BLaER1 (cell line): ENCODE results near the gene MAN2A2.

Experiments
- H3K27ac ChIP-seq: shearing (Covaris generic); formaldehyde crosslinking; 2 replicates; pipeline ENCODE4 v1.8.1; 2022
- H3K27me3 ChIP-seq: shearing (Covaris generic); formaldehyde crosslinking; 2 replicates; pipeline ENCODE4 v1.8.1; 2022
- H3K36me3 ChIP-seq: shearing (Covaris generic); formaldehyde crosslinking; 2 replicates; pipeline ENCODE4 v1.8.1; 2022
- H3K4me1 ChIP-seq: shearing (Covaris generic); formaldehyde crosslinking; 2 replicates; pipeline ENCODE4 v1.8.1; 2022
- H3K4me2 ChIP-seq: shearing (Covaris generic); formaldehyde crosslinking; 2 replicates; pipeline ENCODE4 v1.8.1; 2022
- H3K4me3 ChIP-seq: shearing (Covaris generic); formaldehyde crosslinking; 2 replicates; pipeline ENCODE4 v1.8.1; 2022
- H3K9ac ChIP-seq: shearing (Covaris generic); formaldehyde crosslinking; 2 replicates; pipeline ENCODE4 v1.8.1; 2022
- H3K9me3 ChIP-seq: shearing (Covaris generic); formaldehyde crosslinking; 2 replicates; pipeline ENCODE4 v1.8.1; 2022
- H4K20me1 ChIP-seq: shearing (Covaris generic); formaldehyde crosslinking; 2 replicates; pipeline ENCODE4 v1.8.1; 2022
- Cebpa-rat ChIP-seq: shearing (Covaris generic); IDR thresholded peaks from 2 replicates; pipeline ENCODE4 v1.8.1; 2022

Gene MAN2A2

DNA sequence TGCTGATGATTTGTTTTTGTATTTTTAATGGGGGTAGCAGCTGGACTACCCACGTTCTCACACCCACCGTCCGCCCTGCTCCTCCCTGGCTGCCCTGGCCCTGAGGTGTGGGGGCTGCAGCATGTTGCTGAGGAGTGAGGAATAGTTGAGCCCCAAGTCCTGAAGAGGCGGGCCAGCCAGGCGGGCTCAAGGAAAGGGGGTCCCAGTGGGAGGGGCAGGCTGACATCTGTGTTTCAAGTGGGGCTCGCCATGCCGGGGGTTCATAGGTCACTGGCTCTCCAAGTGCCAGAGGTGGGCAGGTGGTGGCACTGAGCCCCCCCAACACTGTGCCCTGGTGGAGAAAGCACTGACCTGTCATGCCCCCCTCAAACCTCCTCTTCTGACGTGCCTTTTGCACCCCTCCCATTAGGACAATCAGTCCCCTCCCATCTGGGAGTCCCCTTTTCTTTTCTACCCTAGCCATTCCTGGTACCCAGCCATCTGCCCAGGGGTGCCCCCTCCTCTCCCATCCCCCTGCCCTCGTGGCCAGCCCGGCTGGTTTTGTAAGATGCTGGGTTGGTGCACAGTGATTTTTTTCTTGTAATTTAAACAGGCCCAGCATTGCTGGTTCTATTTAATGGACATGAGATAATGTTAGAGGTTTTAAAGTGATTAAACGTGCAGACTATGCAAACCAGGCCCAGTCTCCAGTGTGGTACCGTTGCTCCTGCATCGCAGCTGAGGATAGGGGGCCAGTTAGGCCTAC, 20.1 kb upstream of the MAN2A2 start:
- peak overlapping the region; percentile 98 for H3K4me2 ChIP-seq
- no peak for TF ChIP-seq Cebpa-rat

DNA sequence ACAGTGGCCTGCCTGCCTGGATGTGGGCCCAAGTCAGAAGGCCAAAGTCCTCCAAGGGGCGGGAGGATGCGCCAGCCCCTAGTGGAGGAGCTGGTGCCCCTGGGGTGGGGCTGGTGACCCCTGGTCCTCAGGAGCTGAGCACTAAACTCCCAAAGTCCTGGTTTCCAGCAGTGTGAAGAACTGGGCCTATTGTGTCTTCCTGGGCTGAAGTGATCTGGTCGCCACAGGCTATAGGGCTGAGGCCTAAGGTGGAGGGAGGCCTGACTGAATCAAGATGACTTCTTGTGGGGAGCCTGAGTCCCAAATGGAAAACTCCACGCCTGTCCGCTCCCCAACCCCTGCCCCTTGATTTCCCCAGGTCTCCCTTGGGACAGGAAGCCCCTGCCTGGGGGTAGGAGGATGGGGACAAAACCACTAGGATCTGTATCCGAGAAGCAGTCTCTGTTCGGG, 19.6 kb upstream of the MAN2A2 start:
- peaks cover 55% of the 10 kb centered on the region for H3K4me1 ChIP-seq
- no peaks in the 10 kb centered on the region for H3K9me3 ChIP-seq
- H3K27ac ChIP-seq: peak overlapping the region; percentile 97
- H3K4me2 ChIP-seq: peak overlapping the region; percentile 98
- no peak for TF ChIP-seq Cebpa-rat
- peak overlapping the region; percentile 79 for H3K4me3 ChIP-seq
- H4K20me1 ChIP-seq: peaks cover 23% of the 10 kb centered on the region; the same call in 1 of the 2 replicates
- H3K9ac ChIP-seq: peak overlapping the region; percentile 95
- H3K27me3 ChIP-seq: no peaks in the 10 kb centered on the region
- H3K36me3 ChIP-seq: peaks cover 68% of the 10 kb centered on the region

More for the DNA sequence above, 20.1 kb upstream of the MAN2A2 start:
- no peaks in the 10 kb centered on the region for H3K27me3 ChIP-seq
- peak overlapping the region; percentile 79; the same call in 1 of the 2 replicates for H3K4me3 ChIP-seq
- H3K27ac ChIP-seq: peak overlapping the region; percentile 97
- H3K36me3 ChIP-seq: peaks cover 68% of the 10 kb centered on the region
- H3K4me1 ChIP-seq: peaks cover 55% of the 10 kb centered on the region
- no peaks in the 10 kb centered on the region for H3K9me3 ChIP-seq
- H3K9ac ChIP-seq: peak overlapping the region; percentile 95
- peaks cover 23% of the 10 kb centered on the region; the same call in 1 of the 2 replicates for H4K20me1 ChIP-seq

DNA sequence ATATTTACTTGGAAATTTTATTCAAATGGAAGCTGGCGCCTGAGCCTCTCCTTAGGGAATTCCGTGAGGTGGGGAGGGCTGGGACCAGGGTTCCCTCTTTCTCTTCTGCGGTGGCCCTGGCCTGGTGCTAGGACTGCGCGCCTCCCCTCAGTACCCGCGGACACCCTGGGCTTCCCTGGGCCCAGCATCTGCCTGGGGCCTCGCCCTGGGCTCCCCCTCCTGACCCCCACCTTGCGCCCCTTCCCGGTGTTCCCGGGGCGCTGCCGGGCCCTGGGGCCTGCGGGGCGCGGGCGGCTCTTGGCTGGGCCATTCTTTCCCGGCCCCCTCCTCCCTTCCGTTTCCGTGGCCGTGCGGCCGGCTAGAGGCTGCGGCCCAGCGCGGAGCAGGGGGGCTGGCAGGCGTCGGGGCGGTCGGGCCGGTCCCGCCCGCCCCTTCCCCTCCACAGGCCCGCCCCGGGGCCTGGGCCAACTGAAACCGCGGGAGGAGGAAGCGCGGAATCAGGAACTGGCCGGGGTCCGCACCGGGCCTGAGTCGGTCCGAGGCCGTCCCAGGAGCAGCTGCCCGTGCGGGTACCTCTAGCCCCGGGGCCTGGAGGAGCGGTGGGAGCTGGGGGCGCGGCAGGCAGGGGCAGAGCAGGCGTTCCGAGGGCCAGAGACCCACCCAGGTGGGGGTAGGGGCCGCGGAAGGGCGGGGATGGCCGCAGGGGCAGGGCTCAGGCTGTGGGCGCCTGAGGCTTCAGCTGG, 19.0 kb upstream of the MAN2A2 start, which contains the start of gene FES:
FES (plus strand) TSS at position 529 of the 743 bp plus-strand sequence. CDS start 542 bp downstream, outside the sequence.
- Histone ChIP-seq H3K9me3 (no peaks in the 10 kb centered on the region), H4K20me1 (peaks cover 23% of the 10 kb centered on the region; the same call in 1 of the 2 replicates), H3K9ac (peak within 1 kb of the TSS; percentile 95), H3K27ac (peak within 1 kb of the TSS; percentile 97), H3K27me3 (no peaks in the 10 kb centered on the region), H3K4me1 (peaks cover 55% of the 10 kb centered on the region), H3K36me3 (peaks cover 68% of the 10 kb centered on the region), H3K4me2 (peak within 1 kb of the TSS; percentile 98), H3K4me3 (peak within 1 kb of the TSS; percentile 79)
- TF ChIP-seq Cebpa-rat: no peak

DNA sequence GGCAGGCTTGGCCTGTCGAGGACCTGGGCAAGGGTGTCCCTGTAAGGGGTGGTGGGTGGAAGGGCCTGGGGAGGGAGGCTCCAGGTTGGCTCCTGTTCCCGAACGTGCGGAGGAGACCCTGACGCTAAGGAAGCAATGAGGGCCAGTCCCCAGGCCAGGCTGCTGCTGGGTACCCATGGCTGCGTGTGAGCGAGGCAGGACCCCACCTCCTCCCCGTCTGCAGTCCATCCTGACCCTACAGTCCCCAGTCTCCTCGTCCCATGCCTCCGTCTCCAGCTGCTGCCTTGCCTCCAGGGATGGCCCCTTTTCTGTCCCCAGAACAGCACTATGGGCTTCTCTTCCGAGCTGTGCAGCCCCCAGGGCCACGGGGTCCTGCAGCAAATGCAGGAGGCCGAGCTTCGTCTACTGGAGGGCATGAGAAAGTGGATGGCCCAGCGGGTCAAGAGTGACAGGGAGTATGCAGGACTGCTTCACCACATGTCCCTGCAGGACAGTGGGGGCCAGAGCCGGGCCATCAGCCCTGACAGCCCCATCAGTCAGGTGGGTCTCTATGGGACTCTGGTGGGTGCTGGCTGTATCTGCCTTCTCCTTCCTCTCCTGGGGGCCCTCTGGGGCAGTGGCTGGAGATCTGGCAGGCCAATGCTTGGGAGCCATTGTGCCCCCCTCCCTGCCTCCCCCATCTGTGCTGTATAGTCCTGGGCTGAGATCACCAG, 18.2 kb upstream of the MAN2A2 start:
- no peak for TF ChIP-seq Cebpa-rat
- H3K4me2 ChIP-seq: peak overlapping the region; percentile 98
- peak overlapping the region; percentile 97 for H3K27ac ChIP-seq
- peaks cover 67% of the 10 kb centered on the region for H3K36me3 ChIP-seq
- H3K4me3 ChIP-seq: peak overlapping the region; percentile 79
- peaks cover 23% of the 10 kb centered on the region; the same call in 1 of the 2 replicates for H4K20me1 ChIP-seq
- H3K9ac ChIP-seq: peak overlapping the region; percentile 95
- no peaks in the 10 kb centered on the region for H3K27me3 ChIP-seq
- peaks cover 50% of the 10 kb centered on the region for H3K4me1 ChIP-seq
- H3K9me3 ChIP-seq: no peaks in the 10 kb centered on the region

DNA sequence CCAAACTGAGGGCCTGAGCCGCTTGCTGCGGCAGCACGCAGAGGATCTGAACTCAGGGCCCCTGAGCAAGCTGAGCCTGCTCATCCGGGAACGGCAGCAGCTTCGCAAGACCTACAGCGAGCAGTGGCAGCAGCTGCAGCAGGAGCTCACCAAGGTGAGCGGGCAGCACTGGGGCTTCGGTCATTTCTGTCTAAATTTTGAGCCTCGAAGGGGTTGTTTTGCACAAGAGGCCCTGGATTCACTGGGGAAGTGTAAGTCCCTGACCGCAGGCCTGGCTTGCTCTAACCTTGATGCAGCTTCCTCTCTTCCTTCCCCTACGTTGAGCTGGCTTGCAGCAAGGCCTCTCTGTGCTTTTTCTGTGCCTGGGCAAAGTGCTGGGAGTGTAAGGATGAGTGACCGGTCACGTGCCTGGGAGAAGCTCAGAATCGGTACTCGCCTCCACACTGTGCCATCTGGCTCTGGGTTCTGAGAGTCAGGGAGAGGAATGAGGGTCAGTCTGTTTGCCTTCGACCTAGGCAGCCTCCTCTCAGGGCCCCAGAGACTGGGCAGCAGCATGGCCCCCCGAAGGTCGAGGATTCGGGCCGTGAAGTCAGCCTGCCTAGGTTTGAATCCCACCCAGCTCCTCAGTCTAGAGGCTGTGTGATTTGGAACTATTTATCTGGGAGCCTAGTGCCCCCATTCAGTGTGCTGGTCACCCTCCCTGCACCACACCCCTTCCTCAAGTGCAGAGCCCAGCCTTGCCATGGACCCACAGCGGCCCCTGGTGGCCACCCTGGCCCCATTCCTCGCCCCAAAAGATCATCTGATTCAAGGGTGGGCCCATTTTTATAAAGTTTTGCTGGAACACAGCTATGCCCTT, 17.4 kb upstream of the MAN2A2 start:
- peaks cover 66% of the 10 kb centered on the region for H3K36me3 ChIP-seq
- peak overlapping the region; percentile 95 for H3K9ac ChIP-seq
- peaks cover 23% of the 10 kb centered on the region; the same call in 1 of the 2 replicates for H4K20me1 ChIP-seq
- peak overlapping the region; percentile 97 for H3K27ac ChIP-seq
- peak overlapping the region; percentile 79 for H3K4me3 ChIP-seq
- peak overlapping the region; percentile 98 for H3K4me2 ChIP-seq
- H3K9me3 ChIP-seq: no peaks in the 10 kb centered on the region
- H3K4me1 ChIP-seq: peaks cover 43% of the 10 kb centered on the region
- H3K27me3 ChIP-seq: no peaks in the 10 kb centered on the region
- no peak for TF ChIP-seq Cebpa-rat

DNA sequence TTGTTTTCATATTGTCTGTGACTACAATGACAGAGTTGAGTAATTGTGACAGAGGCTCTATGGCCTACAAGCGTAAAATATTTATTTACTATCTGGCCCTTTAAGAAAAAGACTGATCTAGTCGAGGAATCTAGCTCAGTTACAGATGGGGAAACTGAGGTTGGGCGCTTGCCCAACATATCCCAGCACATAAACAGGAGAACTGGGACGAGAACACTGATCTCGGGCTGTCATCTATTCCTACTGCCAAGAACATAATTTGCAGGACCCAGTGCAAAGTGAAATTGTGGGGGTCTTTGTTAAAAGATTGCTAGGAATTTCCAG, 16.8 kb upstream of the MAN2A2 start:
- Histone ChIP-seq H3K4me2 (peak overlapping the region; percentile 98), H3K4me1 (peaks cover 43% of the 10 kb centered on the region), H3K9ac (no peak overlapping the region)

DNA sequence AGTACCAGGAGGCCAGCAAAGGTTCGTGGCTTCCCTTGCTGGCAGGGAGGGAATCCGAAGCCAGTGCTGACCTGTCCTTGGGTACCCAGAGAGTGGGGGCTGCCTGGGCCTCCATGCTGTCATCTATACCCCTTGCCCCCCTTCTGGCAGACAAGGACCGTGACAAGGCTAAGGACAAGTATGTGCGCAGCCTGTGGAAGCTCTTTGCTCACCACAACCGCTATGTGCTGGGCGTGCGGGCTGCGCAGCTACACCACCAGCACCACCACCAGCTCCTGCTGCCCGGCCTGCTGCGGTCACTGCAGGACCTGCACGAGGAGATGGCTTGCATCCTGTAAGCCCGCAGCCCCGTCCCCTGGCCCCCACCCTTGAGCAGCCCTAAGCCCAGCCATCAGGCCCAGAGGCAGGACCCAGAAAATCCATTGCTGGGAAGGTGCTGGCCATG, 16.0 kb upstream of the MAN2A2 start:
- Histone ChIP-seq H3K4me1 (peaks cover 43% of the 10 kb centered on the region), H3K36me3 (peaks cover 66% of the 10 kb centered on the region), H3K27me3 (no peaks in the 10 kb centered on the region), H4K20me1 (peaks cover 32% of the 10 kb centered on the region; the same call in 1 of the 2 replicates), H3K27ac (no peak overlapping the region), H3K9ac (no peak overlapping the region), H3K4me3 (no peak overlapping the region), H3K9me3 (no peaks in the 10 kb centered on the region), H3K4me2 (no peak overlapping the region)
- TF ChIP-seq Cebpa-rat: no peak

More for the DNA sequence above, 16.8 kb upstream of the MAN2A2 start:
- Histone ChIP-seq H3K36me3 (peaks cover 66% of the 10 kb centered on the region), H3K9me3 (no peaks in the 10 kb centered on the region), H4K20me1 (peaks cover 28% of the 10 kb centered on the region; the same call in 1 of the 2 replicates), H3K27ac (0 out of 2 replicates have a peak overlapping the region, but pooled peaks have one; percentile 3), H3K27me3 (no peaks in the 10 kb centered on the region), H3K4me3 (no peak overlapping the region)
- TF ChIP-seq Cebpa-rat: no peak

DNA sequence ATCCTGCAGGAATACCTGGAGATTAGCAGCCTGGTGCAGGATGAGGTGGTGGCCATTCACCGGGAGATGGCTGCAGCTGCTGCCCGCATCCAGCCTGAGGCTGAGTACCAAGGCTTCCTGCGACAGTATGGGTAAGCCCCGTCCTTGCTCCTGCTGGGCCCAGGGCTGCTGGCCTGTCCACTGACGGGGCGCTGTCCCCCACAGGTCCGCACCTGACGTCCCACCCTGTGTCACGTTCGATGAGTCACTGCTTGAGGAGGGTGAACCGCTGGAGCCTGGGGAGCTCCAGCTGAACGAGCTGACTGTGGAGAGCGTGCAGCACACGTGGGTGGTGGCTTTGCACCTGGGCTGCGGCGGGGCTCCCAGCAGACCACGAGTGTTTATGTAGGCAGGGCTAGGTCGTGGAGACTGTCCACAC, 13.8 kb upstream of the MAN2A2 start:
- H4K20me1 ChIP-seq: peaks cover 32% of the 10 kb centered on the region; the same call in 1 of the 2 replicates
- no peak overlapping the region for H3K4me2 ChIP-seq
- H3K36me3 ChIP-seq: peaks cover 79% of the 10 kb centered on the region
- no peak for TF ChIP-seq Cebpa-rat
- H3K4me3 ChIP-seq: no peak overlapping the region
- no peaks in the 10 kb centered on the region for H3K9me3 ChIP-seq
- peaks cover 23% of the 10 kb centered on the region for H3K4me1 ChIP-seq
- no peaks in the 10 kb centered on the region for H3K27me3 ChIP-seq
- no peak overlapping the region for H3K9ac ChIP-seq
- no peak overlapping the region for H3K27ac ChIP-seq
